NT2/D1 (cell line): ENCODE results near the gene TEDC1.

ENCODE experiments used
- DNase-seq: peaks from one replicate; pipeline ENCODE4 v3.0.0-alpha.2; 2011; ENCODE audit warnings: low read depth, low spot score
- H3K27me3 ChIP-seq: 2 replicates; pipeline ENCODE4 v1.6.0; 2011; ENCODE audit warnings: mild to moderate bottlenecking; ENCODE audit not compliant: insufficient read length, insufficient read depth
- H3K36me3 ChIP-seq: 2 replicates; pipeline ENCODE4 v1.6.1; 2011; ENCODE audit warnings: mild to moderate bottlenecking, low read length, mixed read lengths; ENCODE audit not compliant: insufficient read depth, insufficient read length
- H3K4me1 ChIP-seq: 2 replicates; pipeline ENCODE4 v1.5.1; 2011; ENCODE audit not compliant: insufficient read depth, insufficient read length
- H3K4me3 ChIP-seq: 2 replicates; pipeline ENCODE4 v1.5.1; 2011; ENCODE audit warnings: low read depth; ENCODE audit not compliant: insufficient read length
- H3K9ac ChIP-seq: 2 replicates; pipeline ENCODE4 v1.6.0; 2011; ENCODE audit warnings: low read depth; ENCODE audit not compliant: insufficient read length
- H3K9me3 ChIP-seq: 2 replicates; pipeline ENCODE4 v1.5.1; 2011; ENCODE audit warnings: mild to moderate bottlenecking, low read length; ENCODE audit not compliant: insufficient read depth
- SUZ12 ChIP-seq: IDR thresholded peaks from 2 replicates; pipeline ENCODE4 v1.6.1; 2011; ENCODE audit not compliant: insufficient read length, insufficient read depth; ENCODE audit errors: extremely low read depth
- YY1 ChIP-seq: IDR thresholded peaks from 2 replicates; pipeline ENCODE4 v1.6.1; 2011; ENCODE audit not compliant: insufficient read length, insufficient read depth
- ZNF274 ChIP-seq: IDR thresholded peaks from 2 replicates; pipeline ENCODE4 v1.6.1; 2011; ENCODE audit warnings: mild to moderate bottlenecking, low read depth, low read length

TEDC1 gene

DNA sequence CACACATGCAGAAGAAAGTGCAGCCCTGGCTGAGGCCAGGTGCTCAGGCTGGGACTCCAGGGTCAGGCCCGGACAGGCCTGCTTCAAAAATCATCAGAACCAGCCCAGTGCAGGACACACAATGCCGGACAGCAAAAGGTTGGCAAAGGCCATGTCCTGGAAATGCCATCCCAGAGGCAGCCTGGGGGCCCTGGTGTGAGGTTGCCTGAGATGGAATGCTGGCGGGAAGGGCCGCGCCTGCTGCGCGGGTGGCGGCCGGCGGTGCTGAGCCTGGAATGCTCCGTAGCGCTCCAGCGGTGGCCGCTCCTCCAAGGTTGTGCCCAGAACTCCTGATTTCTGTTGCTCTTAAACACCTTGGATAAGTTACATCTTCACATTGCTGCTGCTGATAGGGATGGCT is 38.1 kb upstream of the TEDC1 start:
- Histone ChIP-seq H3K4me1 (peaks cover under 1% of the 10 kb centered on the region), H3K9ac (no peak overlapping the region), H3K36me3 (peaks cover 78% of the 10 kb centered on the region), H3K9me3 (no peaks in the 10 kb centered on the region), H3K27me3 (no peaks in the 10 kb centered on the region), H3K4me3 (no peak overlapping the region)
- TF ChIP-seq YY1, result no peak
- no peak for TF ChIP-seq SUZ12
- TF ChIP-seq ZNF274, result no peak
- DNase-seq, result no peak

DNA sequence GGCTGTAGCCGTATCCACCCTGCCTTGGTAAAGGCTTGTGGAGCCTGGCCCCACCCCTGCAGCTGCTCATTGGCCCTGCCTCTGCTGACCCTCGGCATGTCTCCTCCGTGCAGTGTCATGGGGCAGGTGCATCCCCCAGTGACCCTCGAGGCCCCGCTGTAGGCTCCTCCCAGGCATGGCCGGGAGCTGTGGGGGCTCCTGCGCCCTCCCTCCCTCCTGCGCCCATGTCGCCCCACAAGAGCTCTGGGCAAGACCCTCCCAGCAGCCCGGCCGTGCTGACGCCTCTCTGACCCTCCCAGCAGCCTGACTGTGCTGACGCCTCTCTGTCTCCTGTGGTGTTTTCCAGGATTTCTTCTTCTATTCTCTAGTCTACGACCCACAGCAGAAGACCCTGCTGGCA is 37.2 kb upstream of the TEDC1 start:
- no peak for DNase-seq
- TF ChIP-seq ZNF274, result no peak
- TF ChIP-seq YY1, result no peak
- no peak for TF ChIP-seq SUZ12
- Histone ChIP-seq H3K4me3 (no peak overlapping the region), H3K9me3 (no peaks in the 10 kb centered on the region), H3K36me3 (peaks cover 77% of the 10 kb centered on the region), H3K4me1 (no peaks in the 10 kb centered on the region), H3K27me3 (no peaks in the 10 kb centered on the region), H3K9ac (no peak overlapping the region)

DNA sequence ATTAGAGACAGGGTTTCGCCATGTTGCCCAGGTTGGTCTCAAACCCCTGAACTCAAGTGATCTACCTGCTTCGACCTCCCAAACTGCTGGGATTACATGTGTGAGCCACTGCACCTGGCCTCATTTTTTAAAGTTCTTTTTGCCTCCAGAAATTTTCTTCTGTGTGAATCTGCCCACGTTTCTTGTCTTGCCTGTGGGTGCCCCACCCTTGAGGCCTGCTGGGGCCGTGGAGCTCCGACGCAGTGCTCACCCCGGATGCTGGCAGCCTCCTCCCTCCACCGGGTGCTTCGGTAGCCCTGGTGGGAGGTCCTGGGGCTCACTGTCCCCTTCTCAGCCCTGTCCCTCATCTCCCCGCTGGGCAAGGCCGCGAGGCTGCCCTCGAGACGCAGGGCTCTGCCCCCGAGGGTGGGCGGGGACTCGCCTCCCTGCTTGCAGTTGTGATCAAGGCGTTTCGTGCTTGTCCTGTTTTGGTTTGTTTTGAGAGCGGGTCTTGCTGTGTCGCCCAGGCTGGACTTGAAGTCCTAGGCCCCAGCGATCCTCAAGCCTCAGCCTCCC is 35.9 kb upstream of the TEDC1 start:
- H3K9ac ChIP-seq, result no peak overlapping the region
- H3K36me3 ChIP-seq, result peaks cover 66% of the 10 kb centered on the region
- no peaks in the 10 kb centered on the region for H3K27me3 ChIP-seq
- H3K4me3 ChIP-seq, result no peak overlapping the region
- no peaks in the 10 kb centered on the region for H3K4me1 ChIP-seq
- TF ChIP-seq SUZ12, result no peak
- no peak for TF ChIP-seq ZNF274
- no peak for TF ChIP-seq YY1
- no peaks in the 10 kb centered on the region for H3K9me3 ChIP-seq
- DNase-seq, result no peak

DNA sequence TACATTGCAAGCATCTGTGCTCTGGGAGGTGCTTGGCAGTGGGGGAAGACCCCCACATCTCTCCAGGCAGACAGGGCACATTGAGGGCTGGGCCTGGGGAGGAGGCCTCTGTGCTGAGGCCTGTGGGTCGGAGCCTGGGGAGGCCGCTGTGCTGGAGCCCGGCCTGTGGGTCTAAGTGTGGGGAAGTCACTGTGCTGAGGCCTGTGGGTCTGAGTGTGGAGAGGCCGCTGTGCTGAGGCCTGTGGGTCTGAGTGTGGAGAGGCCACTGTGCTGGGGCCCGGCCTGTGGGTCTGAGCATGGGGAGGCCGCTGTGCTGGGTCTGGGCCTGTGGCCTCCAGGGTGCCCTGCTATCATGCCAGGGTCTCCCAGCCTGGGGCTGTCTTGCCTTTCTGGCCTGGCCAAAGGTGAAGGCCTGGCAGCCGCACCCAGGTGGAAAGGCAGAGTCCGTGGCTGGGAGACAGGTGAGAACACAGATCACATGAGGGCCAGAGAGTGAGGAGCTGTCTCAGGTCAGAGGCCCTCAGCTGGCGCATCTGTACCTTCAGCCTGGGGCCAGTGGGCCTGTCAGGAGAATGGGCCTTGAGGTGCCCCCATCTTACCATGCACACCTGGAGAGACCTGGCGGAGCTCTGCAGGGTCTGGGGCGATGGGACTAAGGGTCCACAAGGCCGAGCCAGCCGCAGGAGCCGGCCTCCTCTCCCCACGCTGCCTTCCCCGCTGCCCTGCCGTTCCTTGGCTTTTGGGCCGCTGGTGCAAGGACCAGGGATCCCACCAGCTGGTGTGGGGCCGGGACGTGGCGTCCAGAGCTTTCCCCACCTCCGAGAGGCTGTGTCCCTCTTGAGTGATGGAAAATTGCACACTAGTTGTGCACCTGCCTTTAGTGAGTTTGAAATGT is 35.0 kb upstream of the TEDC1 start:
- TF ChIP-seq YY1 (no peak), SUZ12 (no peak), ZNF274 (no peak)
- Histone ChIP-seq H3K9me3 (no peaks in the 10 kb centered on the region), H3K27me3 (no peaks in the 10 kb centered on the region), H3K4me3 (no peak overlapping the region), H3K4me1 (no peaks in the 10 kb centered on the region), H3K36me3 (peaks cover 66% of the 10 kb centered on the region), H3K9ac (no peak overlapping the region)
- DNase-seq, result no peak

DNA sequence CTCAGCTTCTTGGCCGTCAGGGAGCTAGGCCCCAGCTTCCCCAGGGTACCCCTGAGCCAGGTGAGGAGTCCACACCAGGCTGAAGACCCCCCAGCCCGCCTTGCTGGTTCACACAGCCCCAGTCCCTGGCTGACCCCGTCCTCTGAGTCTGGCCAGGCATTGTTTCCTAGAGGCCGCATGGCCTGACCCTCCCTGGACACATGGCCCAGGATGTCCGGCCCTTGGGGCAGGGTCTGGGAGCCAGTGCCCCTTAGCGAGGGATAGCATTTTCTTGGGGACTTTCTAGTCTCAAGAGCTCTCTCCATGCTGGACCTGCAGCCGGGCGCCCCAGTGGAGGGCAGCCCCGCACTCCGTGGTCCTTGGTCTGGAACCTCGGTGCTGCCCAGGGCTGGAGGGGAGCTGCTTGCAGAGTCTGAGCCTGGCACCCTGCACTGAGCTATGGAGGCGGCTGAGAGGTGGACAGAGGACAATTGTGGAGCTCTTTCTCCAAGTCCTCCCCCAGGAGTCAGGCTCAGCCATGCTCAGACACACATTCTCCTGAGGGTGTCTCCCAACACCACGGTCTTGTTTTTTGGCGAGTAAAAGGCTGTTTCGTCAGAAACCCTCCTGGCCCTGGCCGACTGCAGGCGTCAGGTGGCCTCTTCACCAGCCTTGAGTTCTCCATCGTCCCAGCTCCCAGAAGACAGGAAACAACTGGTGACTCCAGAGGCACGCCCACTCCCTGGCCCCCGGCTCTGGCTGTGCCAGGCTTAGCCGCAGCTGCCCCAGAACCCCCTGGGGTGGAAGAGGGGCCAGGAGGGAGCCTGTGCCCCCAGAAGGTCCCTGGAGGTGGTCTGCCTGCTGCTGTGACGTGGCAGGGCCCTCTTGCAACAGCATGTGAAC is 34.1 kb upstream of the TEDC1 start:
- no peaks in the 10 kb centered on the region for H3K9me3 ChIP-seq
- H3K4me1 ChIP-seq, result no peaks in the 10 kb centered on the region
- no peak overlapping the region for H3K9ac ChIP-seq
- TF ChIP-seq YY1, result no peak
- DNase-seq, result no peak
- H3K36me3 ChIP-seq, result peaks cover 68% of the 10 kb centered on the region
- H3K27me3 ChIP-seq, result no peaks in the 10 kb centered on the region
- no peak overlapping the region for H3K4me3 ChIP-seq

DNA sequence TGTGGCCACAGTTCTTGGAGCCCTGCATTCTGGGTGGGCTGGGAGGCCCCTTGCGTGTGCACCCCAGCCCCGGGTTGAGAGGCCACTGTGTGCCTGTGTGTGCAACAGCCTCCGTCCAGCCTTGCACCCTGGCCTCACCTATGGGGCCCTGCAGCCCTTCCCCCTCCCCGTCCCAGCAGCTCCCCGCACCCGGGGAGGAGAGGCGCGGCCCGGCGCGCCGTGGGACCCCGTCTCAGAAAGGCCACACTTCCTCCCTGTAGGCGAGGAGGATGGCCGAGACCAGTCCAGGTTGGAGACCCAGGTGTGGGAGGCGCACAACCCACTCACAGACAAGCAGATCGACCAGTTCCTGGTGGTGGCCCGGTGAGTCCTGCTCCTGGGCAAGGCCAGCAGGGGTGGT is 33.0 kb upstream of the TEDC1 start:
- Histone ChIP-seq H3K9me3 (no peaks in the 10 kb centered on the region), H3K27me3 (no peaks in the 10 kb centered on the region), H3K36me3 (peaks cover 61% of the 10 kb centered on the region), H3K4me1 (peaks cover 1% of the 10 kb centered on the region), H3K9ac (no peak overlapping the region), H3K4me3 (no peak overlapping the region)
- TF ChIP-seq YY1 (no peak), ZNF274 (no peak), SUZ12 (no peak)
- DNase-seq, result no peak

DNA sequence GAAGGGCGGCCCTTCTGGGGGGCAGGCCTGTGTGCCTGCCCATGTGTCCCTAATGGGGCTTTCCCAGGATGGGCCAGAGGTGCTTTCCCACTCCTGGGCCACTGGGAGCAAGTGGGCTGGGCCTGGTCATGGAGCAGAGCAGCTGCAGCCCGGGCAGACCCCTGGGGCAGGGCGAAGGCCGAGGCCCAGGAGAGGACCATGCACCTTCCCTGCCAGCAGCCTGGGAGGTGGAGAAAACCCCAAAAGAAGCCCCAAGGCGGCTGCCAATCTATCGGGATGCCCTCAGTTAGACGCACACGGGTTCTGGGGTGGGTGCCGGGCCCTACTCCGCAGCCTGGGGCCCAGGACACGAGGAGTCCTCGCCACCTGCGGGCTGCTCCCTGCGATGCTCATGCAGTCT is 32.5 kb upstream of the TEDC1 start:
- no peak for DNase-seq
- Histone ChIP-seq H3K27me3 (no peaks in the 10 kb centered on the region), H3K4me3 (no peak overlapping the region), H3K36me3 (peaks cover 62% of the 10 kb centered on the region), H3K4me1 (peaks cover 1% of the 10 kb centered on the region), H3K9ac (no peak overlapping the region), H3K9me3 (no peaks in the 10 kb centered on the region)
- no peak for TF ChIP-seq ZNF274
- no peak for TF ChIP-seq YY1
- TF ChIP-seq SUZ12, result no peak
